HG02970 (cell line): ENCODE data around the gene TMEM14C.

Experiments
- ATAC-seq: cut with Tn5 transposase; IDR thresholded peaks from one replicate; pipeline ENCODE4 v1.9.1; 2021; ENCODE audit warnings: mild to moderate bottlenecking, moderate library complexity, moderate number of reproducible peaks; ENCODE audit not compliant: unreplicated experiment, low FRiP score

The TMEM14C gene

GRCh38 chr6:10759312-10759839 lies 36.5 kb downstream of the TMEM14C start:
- ATAC-seq, result no peak

- no peak for ATAC-seq
Observed at GRCh38 chr6:10759884-10760329, 37.0 kb downstream of the TMEM14C start.

- ATAC-seq, result no peak
Observed at GRCh38 chr6:10763006-10763405, 40.1 kb downstream of the TMEM14C start.

- no peak for ATAC-seq
Observed at GRCh38 chr6:10769419-10769818, 46.5 kb downstream of the TMEM14C start.

GRCh38 chr6:10771371-10771894 lies 48.6 kb downstream of the TMEM14C start:
- no peak for ATAC-seq

- no peak for ATAC-seq
Observed at GRCh38 chr6:10778230-10778629, 55.4 kb downstream of the TMEM14C start.

GRCh38 chr6:10779076-10779475 lies 56.2 kb downstream of the TMEM14C start:
- ATAC-seq, result no peak
